Smooth muscle cell of the brain vasculature (primary cell): ENCODE measurements around the gene SYT1.

ENCODE experiments used
- DNase-seq: peaks from one replicate; pipeline ENCODE4 v3.0.0-alpha.2; 2012; ENCODE audit warnings: low read depth, low spot score

The SYT1 gene

GRCh38 chr12:79294590-79294989 lies 430.0 kb downstream of the SYT1 start:
- no peak for DNase-seq

GRCh38 chr12:79295572-79295971 lies 431.0 kb downstream of the SYT1 start:
- no peak for DNase-seq

- no peak for DNase-seq
Measured at GRCh38 chr12:79296133-79296532, 431.6 kb downstream of the SYT1 start.

GRCh38 chr12:79296871-79297270 lies 432.3 kb downstream of the SYT1 start:
- DNase-seq, result no peak

- DNase-seq, result no peak
Measured at GRCh38 chr12:79298506-79298905, 433.9 kb downstream of the SYT1 start.

GRCh38 chr12:79299447-79300198 lies 435.0 kb downstream of the SYT1 start:
- no peak for DNase-seq

GRCh38 chr12:79300199-79300568 lies 435.6 kb downstream of the SYT1 start:
- no peak for DNase-seq

GRCh38 chr12:79301181-79301580 lies 436.6 kb downstream of the SYT1 start:
- no peak for DNase-seq

- DNase-seq, result no peak
Measured at GRCh38 chr12:79302162-79302814, 437.7 kb downstream of the SYT1 start.

GRCh38 chr12:79307340-79307739 lies 442.8 kb downstream of the SYT1 start:
- DNase-seq, result no peak

- DNase-seq, result no peak
Measured at GRCh38 chr12:79309039-79309438, 444.5 kb downstream of the SYT1 start.

GRCh38 chr12:79317179-79317847 lies 452.7 kb downstream of the SYT1 start:
- DNase-seq, result no peak

- DNase-seq, result no peak
Measured at GRCh38 chr12:79322905-79323304, 458.3 kb downstream of the SYT1 start.

GRCh38 chr12:79324571-79324970 lies 460.0 kb downstream of the SYT1 start:
- no peak for DNase-seq

- DNase-seq, result no peak
Measured at GRCh38 chr12:79326222-79326621, 461.6 kb downstream of the SYT1 start.

GRCh38 chr12:79326663-79327062 lies 462.1 kb downstream of the SYT1 start:
- no peak for DNase-seq

GRCh38 chr12:79327465-79327864 lies 462.9 kb downstream of the SYT1 start:
- DNase-seq, result no peak

- no peak for DNase-seq
Measured at GRCh38 chr12:79329933-79330332, 465.4 kb downstream of the SYT1 start.

GRCh38 chr12:79331870-79332269 lies 467.3 kb downstream of the SYT1 start:
- DNase-seq, result no peak

- DNase-seq, result no peak
Measured at GRCh38 chr12:79333144-79333543, 468.6 kb downstream of the SYT1 start.

- no peak for DNase-seq
Measured at GRCh38 chr12:79337662-79338290, 473.2 kb downstream of the SYT1 start.
